Lung (tissue), 12 donors: ENCODE measurements around the gene TAF10. TPM values are rescaled to one million over a fixed set of nuclear protein-coding genes. Genes with fewer than 3 reads are reported as not detected.

Experiments used
- ATAC-seq: fragments of 200-7000 bp; cut with Tn5 transposase; one replicate; pipeline ENCODE4 v1.9.1; 2020; ENCODE audit warnings: moderate number of reproducible peaks; ENCODE audit not compliant: insufficient read depth, low FRiP score
- DNase-seq, 3 donors: peaks; one replicate each; pipeline ENCODE4 v3.0.0-alpha.2; 2013 to 2017
- H3K27ac ChIP-seq, 2 donors: one replicate each; pipeline ENCODE4 v1.5.1; 2013; ENCODE audit warnings: mild to moderate bottlenecking in 2 of 2, moderate library complexity in 2 of 2, control low read depth in 1 of 2, inconsistent platforms in 1 of 2, low read depth in 1 of 2, low read length in 1 of 2
- H3K27me3 ChIP-seq, 3 donors: one replicate each; pipeline ENCODE4 v1.5.1; 2013; ENCODE audit warnings: low read length in 2 of 3; ENCODE audit not compliant: control insufficient read depth in 3 of 3, insufficient read depth in 3 of 3
- H3K36me3 ChIP-seq, 4 donors: one replicate each; pipeline ENCODE4 v1.5.1; 2013; ENCODE audit warnings: low read length in 4 of 4, mild to moderate bottlenecking in 1 of 4, moderate library complexity in 1 of 4; ENCODE audit not compliant: control insufficient read depth in 4 of 4, insufficient read depth in 4 of 4
- H3K4me1 ChIP-seq, 5 donors: one replicate each; pipeline ENCODE4 v1.5.1; 2013; ENCODE audit warnings: low read length in 5 of 5, mild to moderate bottlenecking in 2 of 5, moderate library complexity in 1 of 5; ENCODE audit not compliant: control insufficient read depth in 5 of 5, insufficient read depth in 5 of 5
- H3K4me3 ChIP-seq: one replicate; pipeline ENCODE4 v1.5.1; 2013; ENCODE audit warnings: mild to moderate bottlenecking, control low read depth, moderate library complexity
- H3K9ac ChIP-seq, 2 donors: one replicate each; pipeline ENCODE4 v1.5.1; 2013; ENCODE audit warnings: low read length in 2 of 2, control low read depth in 1 of 2; ENCODE audit not compliant: insufficient read depth in 1 of 2
- H3K9me3 ChIP-seq, 4 donors: one replicate each; pipeline ENCODE4 v1.5.1; 2013; ENCODE audit warnings: low read length in 3 of 4, mild to moderate bottlenecking in 1 of 4, moderate library complexity in 1 of 4; ENCODE audit not compliant: control insufficient read depth in 4 of 4, insufficient read depth in 3 of 4
- CTCF ChIP-seq: IDR thresholded peaks from 2 replicates; pipeline ENCODE4 v1.5.1; 2012; ENCODE audit warnings: mild to moderate bottlenecking; ENCODE audit errors: control extremely low read depth, extremely low read depth
- WGBS, 2 donors: extraction: QIAGEN DNeasy Blood & Tissue Kit; methylation state at CpG; one replicate each; pipeline ENCODE4 v1.1.7; 2013; 5-methylcytosine and 5-hydroxymethylcytosine counted together
- polyA plus RNA-seq, 2 donors: library from polyadenylated mRNA; stranded (reverse); fragments of 200-250 nt; gene quantifications; one replicate each; pipeline ENCODE4 v1.2.1, GENCODE V29; 2013
- total RNA-seq, 2 donors: library from RNA; depleted of rRNA in 1 of 2; stranded (reverse); fragments of >200 nt in 1 of 2; gene quantifications; one replicate each; pipeline ENCODE4 v1.2.1, GENCODE V29; 2014 to 2021
- donor health status: control.
- donor health status: control.
- donor health status: Bipolar disorder and iron deficiency.
- donor health status: healthy.
- donor health status: DM: yes; HTN: yes; CAD: no.

TAF10 gene
- total and polyA plus RNA-seq, 4 donors = 23.9 to 149 (median 117) TPM

- 86 to 93% methylated on average over 14 of the region's 14 CpGs for WGBS, 2 donors
Observed at GRCh38 chr11:6616596-6617250, 4.7 kb upstream of the TAF10 start.

GRCh38 chr11:6615882-6616585 lies 4.0 kb upstream of the TAF10 start:
- no peak overlapping the region for H3K4me3 ChIP-seq
- H3K9ac ChIP-seq = no peak overlapping the region
- H3K4me1 ChIP-seq = peaks cover 6 to 39% (median 16%) of the 10 kb centered on the region in 5 donors
- no peaks in the 10 kb centered on the region for H3K9me3 ChIP-seq
- DNase-seq (no peak), ATAC-seq (no peak)
- WGBS, 2 donors = 97% methylated on average over 9 of the region's 9 CpGs
- H3K27ac ChIP-seq = no peak overlapping the region
- no peaks in the 10 kb centered on the region for H3K27me3 ChIP-seq
- TF ChIP-seq CTCF = no peak
- peaks cover 0 to 26% (median 8%) of the 10 kb centered on the region in 4 donors for H3K36me3 ChIP-seq

More at GRCh38 chr11:6616596-6617250, 4.7 kb upstream of the TAF10 start:
- no peak overlapping the region for H3K4me3 ChIP-seq
- peaks cover 0 to 23% (median 8%) of the 10 kb centered on the region in 4 donors for H3K36me3 ChIP-seq
- no peaks in the 10 kb centered on the region for H3K9me3 ChIP-seq
- no peak for TF ChIP-seq CTCF
- H3K27me3 ChIP-seq = no peaks in the 10 kb centered on the region
- DNase-seq = no peak
- ATAC-seq = no peak
- no peak overlapping the region for H3K27ac ChIP-seq
- H3K4me1 ChIP-seq = peaks cover 6 to 32% (median 12%) of the 10 kb centered on the region in 5 donors
- no peak overlapping the region for H3K9ac ChIP-seq

GRCh38 chr11:6615046-6615445 lies 3.0 kb upstream of the TAF10 start:
- no peak overlapping the region for H3K9ac ChIP-seq
- peaks cover 5 to 36% (median 11%) of the 10 kb centered on the region in 4 donors for H3K36me3 ChIP-seq
- no peak overlapping the region for H3K27ac ChIP-seq
- H3K27me3 ChIP-seq = no peaks in the 10 kb centered on the region
- ATAC-seq (no peak), DNase-seq (no peak)
- no peaks in the 10 kb centered on the region for H3K9me3 ChIP-seq
- H3K4me1 ChIP-seq = peaks cover 6 to 39% (median 16%) of the 10 kb centered on the region in 5 donors
- no peak overlapping the region for H3K4me3 ChIP-seq
- no peak for TF ChIP-seq CTCF
- 94 to 95% methylated on average over 5 of the region's 5 CpGs for WGBS, 2 donors
